Subcutaneous adipose tissue (tissue), 4 donors: ENCODE results near the gene EPB41. TPM values are rescaled to one million over a fixed set of nuclear protein-coding genes. Genes with fewer than 3 reads are reported as not detected.

ENCODE experiments used
- total RNA-seq, 4 donors: library from RNA; depleted of rRNA; stranded (reverse); fragments of >200 nt; gene quantifications; one replicate each; pipeline ENCODE4 v1.1.0, GENCODE V29; 2016
- TF ChIP-seq, protein P1 (sequence below): fragments of 450-650 bp; IDR thresholded peaks from one replicate; pipeline ENCODE4 v1.5.1; 2016; ENCODE audit warnings: low read depth, mild to moderate bottlenecking, control low read depth, antibody characterized with exemption, moderate library complexity

Gene EPB41
- total RNA-seq, 4 donors from 2014 or later, result 30.8 to 66.1 (median 43.0) TPM

DNA sequence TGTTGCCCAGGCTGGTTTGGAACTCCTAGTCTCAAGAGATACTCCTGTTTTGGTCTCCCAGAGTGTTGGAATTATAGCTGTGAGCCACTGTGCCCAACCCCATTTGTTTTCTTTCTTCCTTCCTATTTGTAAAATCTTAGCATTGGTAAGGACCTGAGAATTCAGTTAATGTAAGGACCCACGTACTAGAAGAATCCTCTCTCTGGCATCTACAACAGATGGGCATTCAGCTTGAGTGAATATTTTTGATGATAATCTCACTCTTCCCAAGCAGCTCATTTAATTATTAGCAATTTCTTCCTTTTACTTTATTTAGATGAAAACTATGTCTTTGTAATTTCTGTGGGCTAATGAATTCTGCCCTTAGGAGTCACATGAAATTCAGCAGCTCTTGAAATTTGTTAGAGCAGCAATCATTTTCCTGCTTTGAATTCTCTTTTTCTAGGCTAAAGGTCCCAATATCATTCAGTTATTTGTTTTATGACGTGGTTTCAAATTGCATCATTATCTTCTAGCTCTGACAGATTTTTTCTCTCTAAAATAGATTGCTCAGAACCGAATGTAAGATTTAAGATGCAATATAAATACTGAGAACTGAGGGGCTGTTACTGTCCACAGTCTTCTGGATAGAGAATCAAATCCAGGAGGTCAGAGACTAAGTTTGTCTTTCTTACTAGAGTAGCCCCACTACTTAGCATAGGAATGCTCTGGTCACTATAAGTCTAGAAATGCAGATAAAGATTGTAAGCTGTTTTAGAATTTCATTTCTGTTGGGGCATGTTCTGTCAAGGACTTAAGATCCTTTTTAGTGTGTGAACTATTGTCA is 59.4 kb downstream of the EPB41 start:
- TF ChIP-seq, protein P1, sequence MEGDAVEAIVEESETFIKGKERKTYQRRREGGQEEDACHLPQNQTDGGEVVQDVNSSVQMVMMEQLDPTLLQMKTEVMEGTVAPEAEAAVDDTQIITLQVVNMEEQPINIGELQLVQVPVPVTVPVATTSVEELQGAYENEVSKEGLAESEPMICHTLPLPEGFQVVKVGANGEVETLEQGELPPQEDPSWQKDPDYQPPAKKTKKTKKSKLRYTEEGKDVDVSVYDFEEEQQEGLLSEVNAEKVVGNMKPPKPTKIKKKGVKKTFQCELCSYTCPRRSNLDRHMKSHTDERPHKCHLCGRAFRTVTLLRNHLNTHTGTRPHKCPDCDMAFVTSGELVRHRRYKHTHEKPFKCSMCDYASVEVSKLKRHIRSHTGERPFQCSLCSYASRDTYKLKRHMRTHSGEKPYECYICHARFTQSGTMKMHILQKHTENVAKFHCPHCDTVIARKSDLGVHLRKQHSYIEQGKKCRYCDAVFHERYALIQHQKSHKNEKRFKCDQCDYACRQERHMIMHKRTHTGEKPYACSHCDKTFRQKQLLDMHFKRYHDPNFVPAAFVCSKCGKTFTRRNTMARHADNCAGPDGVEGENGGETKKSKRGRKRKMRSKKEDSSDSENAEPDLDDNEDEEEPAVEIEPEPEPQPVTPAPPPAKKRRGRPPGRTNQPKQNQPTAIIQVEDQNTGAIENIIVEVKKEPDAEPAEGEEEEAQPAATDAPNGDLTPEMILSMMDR, result no peak

DNA sequence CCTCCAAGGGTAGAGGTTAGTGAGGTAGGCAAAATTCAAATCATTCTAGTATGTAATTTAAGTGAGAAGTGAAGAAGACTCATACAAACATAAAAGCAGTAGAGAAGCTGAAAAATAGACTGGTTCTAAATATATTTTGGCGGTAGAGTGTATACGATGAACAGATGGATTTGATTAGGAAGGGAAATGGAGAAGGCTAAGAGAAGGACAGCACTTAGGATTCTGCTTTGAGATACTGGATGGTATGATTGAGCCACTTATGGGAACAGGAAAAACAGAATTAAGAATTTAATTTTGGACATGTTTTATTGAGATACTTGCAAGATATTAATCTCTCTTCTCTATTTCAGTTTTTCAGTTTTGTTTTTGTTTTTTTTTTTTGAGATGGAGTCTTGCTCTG is 60.1 kb downstream of the EPB41 start:
- TF ChIP-seq, protein P1, result no peak

DNA sequence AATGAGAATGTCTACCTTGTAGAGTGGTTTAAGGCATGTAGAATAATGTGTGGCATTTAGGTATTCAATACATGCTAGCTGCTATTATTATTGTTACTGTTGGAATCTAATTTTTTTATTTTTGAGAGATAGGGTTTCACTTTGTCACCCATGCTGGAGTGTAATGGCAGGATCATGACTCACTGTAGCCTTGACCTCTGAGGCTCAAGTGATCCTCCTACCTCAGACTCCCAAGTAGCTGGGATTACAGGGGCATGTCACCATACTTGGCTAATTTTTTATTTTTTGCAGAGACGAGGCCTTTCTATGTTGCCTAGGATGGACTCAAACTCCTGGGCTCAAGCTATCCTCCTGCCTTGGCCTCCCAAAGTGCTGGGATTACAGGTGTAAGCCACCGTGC is 61.9 kb downstream of the EPB41 start:
- TF ChIP-seq, protein P1, result no peak

DNA sequence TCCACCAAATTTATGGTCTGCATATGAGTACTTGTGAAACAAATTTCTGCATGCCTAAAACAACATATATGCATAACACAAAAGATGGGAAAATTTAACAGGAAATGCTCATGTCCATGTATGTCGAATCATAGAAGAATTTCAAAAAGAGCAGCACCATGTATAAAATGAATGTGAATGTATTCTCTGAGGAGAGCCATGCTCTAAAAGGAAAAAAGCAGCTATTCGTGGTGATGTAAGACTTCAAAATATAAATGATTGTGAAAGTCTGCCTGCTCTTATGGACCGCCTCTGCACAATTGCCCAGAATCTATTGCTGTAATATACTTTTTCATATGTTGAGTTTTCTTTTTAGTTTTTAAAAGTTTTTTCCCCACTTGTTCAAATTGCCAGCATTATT is 66.8 kb downstream of the EPB41 start:
- TF ChIP-seq, protein P1, result no peak

DNA sequence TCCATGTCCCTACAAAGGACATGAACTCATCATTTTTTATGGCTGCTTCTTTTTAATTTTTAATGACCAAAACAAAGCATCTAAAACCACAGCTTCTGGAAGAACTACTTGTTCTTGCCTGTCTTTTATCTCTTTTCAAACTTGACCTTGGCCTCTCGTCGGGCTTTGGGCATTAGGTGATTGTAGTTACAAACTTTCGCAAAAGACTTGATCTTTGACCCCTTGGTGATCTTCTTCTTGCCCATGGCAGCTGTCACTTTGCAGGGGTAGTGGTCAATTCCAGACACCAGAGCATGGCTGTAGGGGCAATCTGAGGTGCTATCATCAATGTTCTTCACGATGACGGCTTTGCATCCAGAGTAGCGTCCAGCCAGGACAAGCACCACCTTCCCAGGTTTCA is 67.8 kb downstream of the EPB41 start:
- TF ChIP-seq, protein P1, result no peak

DNA sequence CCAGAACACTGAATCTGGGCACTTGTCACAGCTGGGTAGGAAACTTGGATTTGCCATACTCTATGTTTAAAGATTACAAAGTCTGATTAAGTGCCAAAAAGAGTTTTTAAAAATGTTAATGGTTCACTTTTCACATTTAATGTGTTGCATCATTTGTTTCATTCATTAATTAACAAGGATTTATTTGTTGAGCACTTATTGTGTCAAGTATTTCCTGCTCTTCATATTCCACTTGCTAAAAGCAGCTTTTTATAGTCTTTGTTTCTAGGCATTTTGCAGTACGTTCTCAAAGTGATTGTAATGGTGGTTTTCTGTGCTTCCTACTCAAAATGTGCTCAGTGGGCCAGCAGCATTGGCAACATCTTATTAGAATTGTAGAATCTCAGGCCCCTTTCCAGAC is 68.7 kb downstream of the EPB41 start:
- TF ChIP-seq, protein P1, result no peak

DNA sequence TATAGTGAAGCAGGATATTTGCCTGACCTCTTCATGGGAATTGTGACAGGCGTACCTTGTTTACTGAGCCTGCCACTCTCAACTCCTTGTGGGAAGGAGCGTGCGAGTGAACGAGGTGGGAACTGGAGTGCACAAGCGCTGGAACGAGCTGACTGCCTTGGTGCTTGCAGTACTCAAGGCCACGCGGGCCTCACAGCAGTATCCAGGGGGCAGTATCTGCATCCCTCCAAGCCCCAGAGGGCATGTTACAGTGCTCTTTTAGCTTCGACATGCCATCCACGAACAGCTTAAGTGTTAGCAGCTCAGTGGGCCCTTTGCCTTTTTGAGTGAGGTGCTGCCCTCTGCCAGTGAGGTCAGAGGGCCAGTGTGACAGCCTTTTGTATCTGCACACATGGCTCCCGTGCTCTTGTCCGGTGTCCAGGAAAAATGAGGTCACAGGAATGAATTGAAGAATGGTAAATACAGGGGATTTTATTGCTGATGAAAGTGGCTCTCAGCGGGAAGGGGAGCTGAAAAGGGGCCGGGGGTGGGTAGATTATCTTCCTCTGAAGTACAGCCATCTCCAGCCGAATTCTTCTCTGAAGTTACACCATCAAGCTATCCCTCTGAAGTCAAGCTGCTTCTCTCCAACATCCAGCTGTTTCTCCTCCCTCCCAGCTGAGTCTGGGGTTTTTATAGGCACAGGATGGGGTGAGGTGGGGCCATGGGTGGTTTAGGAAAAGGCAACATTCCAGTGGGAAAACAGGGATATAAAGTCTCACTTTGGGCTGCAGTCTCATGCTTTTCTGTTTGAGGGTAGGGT is 69.3 kb downstream of the EPB41 start:
- TF ChIP-seq, protein P1, result no peak
